CD1c-positive myeloid dendritic cell (primary cell): ENCODE results near the gene SBK2.

Source experiments
- DNase-seq: peaks from one replicate; pipeline ENCODE4 v3.0.0-alpha.2; 2016; ENCODE audit errors: extremely low spot score

Gene SBK2

DNA sequence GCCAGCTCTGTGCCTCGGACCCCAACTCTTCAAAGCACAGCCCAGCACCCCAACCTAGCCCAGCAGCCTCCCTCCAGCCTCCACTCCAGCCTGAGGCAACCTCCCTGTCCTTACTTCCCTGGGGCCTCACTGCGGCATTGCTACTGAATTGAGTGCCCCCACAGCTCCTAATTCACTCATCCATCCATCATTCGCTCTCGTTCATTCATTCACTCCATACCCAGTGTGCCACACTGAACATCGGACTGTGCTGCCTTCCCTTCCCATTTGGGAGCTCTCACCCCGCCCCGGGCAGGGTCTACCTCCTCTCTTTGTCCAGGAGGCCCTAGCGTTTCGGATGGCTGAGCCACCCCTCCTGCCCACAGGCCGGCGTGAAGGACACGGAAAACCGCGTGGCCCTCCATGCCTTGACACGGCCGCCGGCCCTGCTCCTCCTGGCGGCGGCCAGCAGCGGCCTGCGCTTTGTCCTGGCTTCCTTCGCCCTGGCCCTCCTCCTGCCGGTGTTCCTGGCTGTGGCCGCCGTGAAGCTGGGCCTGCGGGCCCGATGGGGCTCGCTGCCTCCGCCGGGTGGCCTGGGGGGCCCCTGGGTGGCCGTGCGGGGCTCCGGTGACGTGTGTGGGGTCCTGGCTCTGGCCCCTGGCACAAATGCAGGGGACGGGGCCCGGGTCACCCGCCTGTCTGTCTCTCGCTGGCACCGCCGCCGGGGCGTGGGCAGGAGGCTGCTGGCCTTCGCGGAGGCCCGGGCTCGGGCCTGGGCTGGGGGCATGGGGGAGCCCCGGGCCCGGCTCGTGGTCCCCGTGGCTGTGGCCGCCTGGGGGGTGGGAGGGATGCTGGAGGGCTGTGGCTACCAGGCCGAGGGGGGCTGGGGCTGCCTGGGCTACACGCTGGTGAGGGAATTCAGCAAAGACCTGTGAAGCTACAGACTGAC is 50.6 kb downstream of the SBK2 start:
- DNase-seq = no peak

DNA sequence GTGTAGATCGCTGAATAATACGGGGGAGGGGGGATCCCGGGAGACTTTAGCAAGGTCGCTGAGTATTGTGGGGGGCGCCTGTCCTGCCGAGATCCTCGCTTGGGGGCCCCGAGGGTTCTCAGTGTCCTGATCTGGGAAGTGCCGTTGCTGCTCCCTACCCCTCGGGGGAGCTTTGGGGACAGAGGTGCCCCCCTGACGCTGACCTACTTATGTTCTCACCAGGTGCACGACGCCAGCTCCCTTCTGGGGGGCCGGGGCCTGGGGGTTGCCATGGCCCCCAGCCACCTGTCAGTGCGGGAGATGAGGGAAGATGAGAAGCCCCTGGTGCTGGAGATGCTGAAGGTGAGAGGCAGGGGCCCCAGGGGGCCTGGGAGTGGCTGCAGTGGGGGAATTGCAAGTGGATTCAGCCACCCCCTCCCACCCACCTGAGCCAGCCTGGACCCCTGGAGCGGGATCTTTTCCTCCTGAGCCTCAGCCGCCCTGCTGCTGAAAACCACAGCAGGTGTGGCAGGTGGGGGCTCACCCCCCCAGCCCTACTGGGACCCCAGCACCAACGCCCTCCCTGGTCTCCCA is 51.4 kb downstream of the SBK2 start:
- no peak for DNase-seq

DNA sequence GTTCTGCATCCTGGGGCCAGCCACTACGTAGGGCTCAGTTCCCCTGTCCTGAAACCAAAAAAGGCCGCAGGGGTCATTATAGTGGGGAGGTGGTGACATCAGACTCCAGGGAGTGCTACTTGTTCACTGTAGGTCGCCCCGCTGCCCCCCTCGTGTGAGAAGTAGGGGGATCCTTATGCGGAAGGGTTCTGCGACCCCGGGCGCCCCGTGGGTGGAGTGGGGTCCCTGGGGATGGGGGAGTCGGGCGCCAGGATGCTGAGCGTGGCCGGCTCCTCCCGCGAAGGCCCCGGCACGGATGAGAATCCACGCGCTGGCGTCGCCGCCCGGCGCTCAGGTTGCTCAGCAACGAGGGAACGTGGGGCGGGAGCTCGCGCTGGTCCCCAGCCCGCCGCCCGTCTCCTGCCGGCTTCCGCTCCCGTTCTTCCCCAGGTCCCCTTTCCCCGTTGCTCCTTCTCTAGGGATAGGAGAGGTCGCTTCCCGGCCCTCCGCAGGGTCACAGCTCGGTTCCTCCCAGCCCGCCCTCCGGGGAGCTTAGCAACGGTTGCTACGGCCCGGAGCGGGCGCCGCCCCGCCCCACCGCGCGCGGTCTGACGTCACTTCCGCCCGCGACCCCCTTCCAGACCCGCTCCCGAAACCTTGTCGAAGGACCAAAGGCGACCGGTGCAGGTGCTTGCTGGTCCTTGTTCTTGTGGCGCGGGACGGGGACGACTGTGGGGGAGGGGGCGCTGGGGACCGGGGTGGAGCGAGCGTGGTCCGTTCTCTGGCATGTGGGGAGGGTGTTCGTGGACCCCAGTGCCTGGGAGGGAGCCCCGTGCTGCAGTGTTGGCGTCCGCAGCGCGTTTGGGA is 52.1 kb downstream of the SBK2 start, which contains the start of gene NAT14:
Gene NAT14, plus strand, starts transcription at position 596 of the 846 bp plus-strand sequence. CDS start 521 bp downstream, outside the sequence.
- DNase-seq = peak; percentile 58

GRCh38 chr19:55483706-55484592 is 53.0 kb downstream of the SBK2 start:
- DNase-seq = no peak

- DNase-seq = no peak
Observed at GRCh38 chr19:55482967-55483705, 53.8 kb downstream of the SBK2 start.

GRCh38 chr19:55482156-55482961 is 54.6 kb downstream of the SBK2 start:
- no peak for DNase-seq

DNA sequence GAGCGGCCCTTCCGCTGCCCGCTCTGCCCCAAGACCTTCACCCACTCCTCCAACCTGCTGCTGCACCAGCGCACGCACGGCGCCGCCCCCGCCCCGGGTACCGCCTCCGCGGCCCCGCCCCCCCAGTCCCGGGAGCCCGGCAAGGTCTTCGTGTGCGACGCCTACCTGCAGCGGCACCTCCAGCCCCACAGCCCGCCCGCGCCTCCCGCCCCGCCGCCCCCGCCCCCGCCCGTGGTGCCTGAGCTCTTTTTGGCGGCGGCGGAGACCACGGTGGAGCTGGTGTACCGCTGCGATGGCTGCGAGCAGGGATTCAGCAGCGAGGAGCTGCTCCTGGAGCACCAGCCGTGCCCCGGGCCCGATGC is 55.2 kb downstream of the SBK2 start:
- no peak for DNase-seq

- no peak for DNase-seq
Observed at GRCh38 chr19:55481148-55481793, 55.7 kb downstream of the SBK2 start.

DNA sequence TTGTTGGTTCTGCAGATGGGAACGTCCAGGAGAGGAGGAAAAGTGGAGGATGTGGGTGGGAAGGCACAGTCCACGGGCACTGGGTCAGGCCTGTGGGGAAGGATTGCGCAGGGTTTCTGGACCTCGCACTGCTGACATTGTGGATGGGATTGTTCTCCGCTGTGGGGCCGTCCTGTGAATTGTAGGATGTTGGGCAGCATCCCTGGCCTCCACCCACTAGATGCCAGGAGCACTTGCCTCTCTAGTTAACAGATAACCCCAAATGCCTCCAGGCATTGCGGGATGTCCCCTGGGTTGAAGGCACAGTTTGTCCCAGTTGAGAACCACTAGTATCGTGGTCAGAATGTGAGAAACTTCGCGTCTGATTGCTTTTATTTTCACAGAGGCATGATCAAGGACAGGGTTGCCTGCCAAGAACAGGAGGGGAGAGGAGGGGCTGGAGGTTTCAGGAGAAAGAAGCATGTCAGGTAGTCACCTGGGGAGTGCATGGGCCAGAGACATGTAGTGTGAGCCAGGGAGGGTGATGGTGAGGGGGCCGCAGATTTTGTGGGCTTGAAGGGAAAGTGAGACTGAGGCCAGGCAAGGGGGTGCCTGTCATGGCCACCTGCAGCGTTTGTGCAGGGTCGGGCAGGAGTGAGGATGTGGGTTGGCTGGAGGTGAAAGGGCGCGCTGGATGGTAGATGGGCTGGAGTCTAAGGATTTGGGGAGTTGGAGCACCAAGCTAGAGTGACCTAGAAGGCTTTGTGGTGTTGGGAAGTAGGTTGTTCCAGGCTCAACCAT is 57.3 kb downstream of the SBK2 start:
- DNase-seq = no peak

DNA sequence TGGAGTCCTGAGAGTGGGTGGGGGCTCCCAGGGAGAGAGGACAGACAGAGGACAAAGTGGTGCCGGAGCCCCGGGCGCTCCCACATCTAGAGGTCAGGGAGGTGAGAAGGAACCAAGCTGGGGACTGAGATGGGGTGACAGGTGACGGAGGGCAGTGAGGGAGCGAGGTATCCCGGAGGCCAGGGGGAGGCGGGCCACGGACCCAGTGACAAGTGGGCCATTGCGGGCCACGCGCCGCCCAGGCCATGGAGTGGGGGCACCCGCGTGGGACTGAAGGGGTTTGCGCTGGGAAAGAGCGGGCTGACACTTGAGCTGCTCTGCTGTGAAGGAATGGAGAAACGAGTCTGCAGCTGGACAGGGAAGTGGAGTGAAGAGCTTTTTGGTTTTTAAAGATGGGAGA is 57.9 kb downstream of the SBK2 start:
- DNase-seq = no peak
